SU-DHL-6 (cell line): ENCODE measurements around the gene UBASH3A.

Experiments used
- H2AFZ ChIP-seq: fragments of 200-600 bp; sonication (generic); 2 replicates; pipeline ENCODE4 v1.6.1; 2014; ENCODE audit warnings: low read depth, mild to moderate bottlenecking, moderate library complexity, mixed read lengths, antibody characterized with exemption, low read length; ENCODE audit not compliant: severe bottlenecking
- H3F3A ChIP-seq: fragments of 200-600 bp; shearing (Covaris generic); 2 replicates; pipeline ENCODE4 v1.6.0; 2016; ENCODE audit warnings: antibody characterized with exemption, mild to moderate bottlenecking; ENCODE audit not compliant: insufficient read depth
- H3K27ac ChIP-seq: fragments of 200-600 bp; sonication (generic); 2 replicates; pipeline ENCODE4 v1.5.1; 2016; ENCODE audit warnings: low read depth, mild to moderate bottlenecking, low read length, moderate library complexity, mixed read lengths
- H3K27me3 ChIP-seq: fragments of 200-600 bp; sonication (generic), shearing (Covaris generic); 2 replicates; pipeline ENCODE4 v1.6.0; 2014; ENCODE audit warnings: mild to moderate bottlenecking, low read length
- H3K36me3 ChIP-seq: fragments of 200-600 bp; sonication (generic); 2 replicates; pipeline ENCODE4 v1.6.1; 2014; ENCODE audit warnings: mild to moderate bottlenecking, low read length, mixed read lengths
- H3K4me2 ChIP-seq: fragments of 300-600, 200-600 bp; shearing (Covaris generic), sonication (generic); 2 replicates; pipeline ENCODE4 v1.6.0; 2014; ENCODE audit warnings: low read length, low read depth, mild to moderate bottlenecking; ENCODE audit not compliant: poor library complexity, severe bottlenecking
- H3K4me3 ChIP-seq: fragments of 200-600 bp; sonication (generic); 2 replicates; pipeline ENCODE4 v1.5.1; 2014; ENCODE audit warnings: antibody characterized with exemption, low read length, mild to moderate bottlenecking, mixed read lengths; ENCODE audit not compliant: insufficient read depth, poor library complexity, severe bottlenecking
- H3K79me2 ChIP-seq: fragments of 200-600 bp; sonication (generic); 2 replicates; pipeline ENCODE4 v1.6.1; 2014; ENCODE audit warnings: mild to moderate bottlenecking, low read length, moderate library complexity; ENCODE audit not compliant: insufficient read depth
- H3K9ac ChIP-seq: fragments of 200-600 bp; sonication (generic); 2 replicates; pipeline ENCODE4 v1.7.0; 2014; ENCODE audit warnings: mild to moderate bottlenecking, low read length
- H3K9me2 ChIP-seq: fragments of 200-600 bp; sonication (generic); replicated peaks from 2 replicates; pipeline ENCODE4 v1.6.1; 2014; ENCODE audit warnings: low read length; ENCODE audit not compliant: insufficient read depth
- H3K9me3 ChIP-seq: fragments of 200-600 bp; sonication (generic); 2 replicates; pipeline ENCODE4 v1.6.1; 2014; ENCODE audit warnings: low read length, mixed read lengths; ENCODE audit not compliant: insufficient read depth
- H4K20me1 ChIP-seq: fragments of 200-600 bp; sonication (generic); 2 replicates; pipeline ENCODE4 v1.6.1; 2014; ENCODE audit warnings: low read depth, mild to moderate bottlenecking, antibody characterized with exemption, low read length, moderate library complexity, mixed read lengths
- EZH2phosphoT487 ChIP-seq: fragments of 200-600 bp; sonication (generic), shearing (Covaris generic); conservative IDR thresholded peaks from 2 replicates; pipeline ENCODE4 v1.6.1; 2018; ENCODE audit warnings: mild to moderate bottlenecking, antibody characterized with exemption, low read length, moderate library complexity, mixed read lengths
- TF ChIP-seq, protein P1 (sequence below): fragments of 200-600 bp; sonication (generic); IDR thresholded peaks from one replicate; pipeline ENCODE4 v1.5.1; 2017; ENCODE audit warnings: antibody characterized with exemption, mild to moderate bottlenecking, low read length, moderate library complexity; ENCODE audit not compliant: insufficient read depth, poor library complexity, severe bottlenecking

UBASH3A gene

DNA sequence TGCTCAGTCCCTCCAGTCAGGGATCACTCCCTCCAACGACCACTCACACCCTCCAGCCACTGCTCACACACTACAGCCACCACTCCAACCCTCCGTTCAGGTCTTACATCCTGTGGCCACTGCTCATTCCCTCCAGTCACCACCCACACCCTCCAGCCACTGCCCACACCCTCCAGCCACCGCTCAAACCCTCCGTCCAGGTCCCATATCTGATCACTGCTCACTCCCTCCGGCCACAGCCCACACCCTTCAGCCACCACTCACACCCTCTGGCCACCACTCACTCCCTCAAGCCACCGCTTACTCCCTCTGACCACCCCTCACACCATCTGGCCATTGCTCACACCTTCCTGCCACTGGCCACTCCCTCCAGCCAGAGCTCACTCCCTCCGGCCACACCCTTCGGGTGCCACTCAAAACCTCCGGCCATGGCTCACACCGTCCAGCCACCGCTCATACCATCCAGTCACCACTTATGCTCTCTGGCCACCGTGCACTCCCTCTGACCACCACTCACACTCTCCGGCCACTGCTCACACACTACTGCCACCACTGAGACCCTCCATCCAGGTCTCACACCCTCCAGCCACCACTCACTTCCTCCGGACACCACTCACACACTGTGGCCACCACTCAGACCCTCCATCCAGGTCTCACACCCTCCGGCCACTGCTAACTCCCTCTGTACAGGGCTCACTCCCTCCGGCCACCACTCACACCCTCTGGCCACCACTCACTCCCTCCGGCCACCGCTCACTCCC, 32.6 kb upstream of the UBASH3A start:
- no peaks in the 10 kb centered on the region for H3K27me3 ChIP-seq
- H3K9me3 ChIP-seq, result no peaks in the 10 kb centered on the region
- H3K4me2 ChIP-seq, result no peak overlapping the region
- no peaks in the 10 kb centered on the region for H4K20me1 ChIP-seq
- no peak overlapping the region for H3K9ac ChIP-seq
- H2AFZ ChIP-seq, result no peak overlapping the region
- TF ChIP-seq, protein P1, sequence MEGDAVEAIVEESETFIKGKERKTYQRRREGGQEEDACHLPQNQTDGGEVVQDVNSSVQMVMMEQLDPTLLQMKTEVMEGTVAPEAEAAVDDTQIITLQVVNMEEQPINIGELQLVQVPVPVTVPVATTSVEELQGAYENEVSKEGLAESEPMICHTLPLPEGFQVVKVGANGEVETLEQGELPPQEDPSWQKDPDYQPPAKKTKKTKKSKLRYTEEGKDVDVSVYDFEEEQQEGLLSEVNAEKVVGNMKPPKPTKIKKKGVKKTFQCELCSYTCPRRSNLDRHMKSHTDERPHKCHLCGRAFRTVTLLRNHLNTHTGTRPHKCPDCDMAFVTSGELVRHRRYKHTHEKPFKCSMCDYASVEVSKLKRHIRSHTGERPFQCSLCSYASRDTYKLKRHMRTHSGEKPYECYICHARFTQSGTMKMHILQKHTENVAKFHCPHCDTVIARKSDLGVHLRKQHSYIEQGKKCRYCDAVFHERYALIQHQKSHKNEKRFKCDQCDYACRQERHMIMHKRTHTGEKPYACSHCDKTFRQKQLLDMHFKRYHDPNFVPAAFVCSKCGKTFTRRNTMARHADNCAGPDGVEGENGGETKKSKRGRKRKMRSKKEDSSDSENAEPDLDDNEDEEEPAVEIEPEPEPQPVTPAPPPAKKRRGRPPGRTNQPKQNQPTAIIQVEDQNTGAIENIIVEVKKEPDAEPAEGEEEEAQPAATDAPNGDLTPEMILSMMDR, result no peak
- no peak for TF ChIP-seq EZH2phosphoT487
- H3K9me2 ChIP-seq, result no peaks in the 10 kb centered on the region
- H3F3A ChIP-seq, result no peaks in the 10 kb centered on the region
- no peak overlapping the region for H3K4me3 ChIP-seq
- H3K36me3 ChIP-seq, result no peaks in the 10 kb centered on the region
- H3K79me2 ChIP-seq, result no peaks in the 10 kb centered on the region
- no peak overlapping the region for H3K27ac ChIP-seq

DNA sequence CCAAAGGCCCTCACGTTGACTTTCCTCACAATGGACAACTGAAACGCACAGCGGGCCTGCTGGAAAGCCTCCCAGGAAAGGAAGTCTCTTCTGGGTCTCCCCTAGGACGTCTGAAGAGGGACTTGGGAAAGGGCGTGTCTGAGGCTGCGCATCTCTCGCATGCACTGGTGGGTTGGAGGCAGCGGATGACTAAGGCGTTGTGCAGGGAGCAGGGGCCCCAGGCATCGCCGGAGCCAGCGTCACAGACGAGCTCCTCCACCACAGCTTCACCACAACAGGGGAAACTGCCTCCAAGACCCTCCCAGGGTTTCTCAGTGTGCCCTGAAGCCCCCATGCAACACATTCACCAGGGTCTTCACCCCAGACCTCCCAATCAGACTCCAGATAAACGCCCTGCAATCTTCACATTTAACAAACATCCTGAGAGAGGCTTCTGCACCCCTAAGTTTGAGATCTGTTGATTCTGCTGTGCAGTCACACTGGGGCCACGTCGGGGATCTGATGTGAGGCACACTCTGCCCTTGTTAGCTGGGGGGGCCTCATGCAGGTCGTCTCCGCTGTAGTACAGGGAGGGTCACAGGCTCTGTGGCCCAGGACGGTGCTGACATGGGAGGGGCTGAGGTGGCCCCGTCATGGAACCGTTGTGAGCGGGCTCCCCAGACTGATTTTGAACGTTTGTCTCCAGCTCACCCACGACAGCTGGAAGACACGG, 30.4 kb upstream of the UBASH3A start:
- H3K9me3 ChIP-seq, result no peaks in the 10 kb centered on the region
- no peaks in the 10 kb centered on the region for H3K9me2 ChIP-seq
- H3K36me3 ChIP-seq, result no peaks in the 10 kb centered on the region
- H3K27me3 ChIP-seq, result no peaks in the 10 kb centered on the region
- no peaks in the 10 kb centered on the region for H4K20me1 ChIP-seq
- H3F3A ChIP-seq, result no peaks in the 10 kb centered on the region
- TF ChIP-seq EZH2phosphoT487, result no peak
- TF ChIP-seq, protein P1, result no peak
- no peaks in the 10 kb centered on the region for H3K79me2 ChIP-seq
- H2AFZ ChIP-seq, result no peak overlapping the region
- no peak overlapping the region for H3K4me3 ChIP-seq
- no peak overlapping the region for H3K27ac ChIP-seq
- H3K4me2 ChIP-seq, result no peak overlapping the region
- no peak overlapping the region for H3K9ac ChIP-seq

DNA sequence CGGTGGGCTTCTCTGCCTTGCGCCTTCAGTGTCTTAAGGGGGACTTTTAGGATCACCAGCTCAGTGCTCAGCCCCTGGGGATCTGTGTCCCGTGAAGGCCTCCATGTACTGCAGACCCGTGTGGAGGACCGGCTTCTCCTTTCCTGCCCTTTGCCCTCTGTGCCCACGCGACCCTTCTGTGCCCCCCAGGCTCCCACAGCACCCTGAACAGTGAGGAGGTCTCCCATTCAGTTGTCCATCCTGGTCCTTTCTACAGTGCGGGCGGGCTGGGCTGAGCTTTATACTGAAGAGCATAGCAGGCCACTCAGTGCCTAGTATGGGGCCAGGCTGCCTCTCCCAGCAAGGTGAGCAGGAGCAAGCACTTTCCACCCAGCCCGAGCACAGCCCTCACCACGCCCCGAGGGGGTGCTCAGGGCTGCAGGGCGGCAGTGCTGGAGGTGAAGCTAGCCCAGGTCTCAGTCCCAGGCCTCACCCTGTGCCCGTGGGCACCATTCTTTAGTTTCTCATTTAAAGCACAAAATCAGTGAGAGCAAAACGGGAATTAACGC, 29.7 kb upstream of the UBASH3A start:
- Histone ChIP-seq H3F3A (no peaks in the 10 kb centered on the region), H3K79me2 (no peaks in the 10 kb centered on the region), H3K36me3 (no peaks in the 10 kb centered on the region), H3K9me2 (no peaks in the 10 kb centered on the region), H4K20me1 (no peaks in the 10 kb centered on the region), H3K9ac (no peak overlapping the region), H3K27me3 (no peaks in the 10 kb centered on the region), H3K4me3 (no peak overlapping the region), H3K9me3 (no peaks in the 10 kb centered on the region), H3K27ac (no peak overlapping the region), H3K4me2 (no peak overlapping the region), H2AFZ (no peak overlapping the region)
- TF ChIP-seq EZH2phosphoT487, result no peak
- TF ChIP-seq, protein P1, result no peak
